ENCODE data around the gene EPB41L2. TPM values are rescaled to one million over a fixed set of nuclear protein-coding genes. Genes with fewer than 3 reads are reported as not detected.
"Not testable (repeated sequence)": the region's sequence is repeated elsewhere in the genome, so short reads cannot be mapped to it uniquely, and the experiment has no call there.

Gene EPB41L2
- total RNA-seq, 1 experiment from 2014 or later = 74.8 TPM

GRCh38 chr6:130943738-130944137, 119.3 kb downstream of the EPB41L2 start:
- CTCF ChIA-PET = no interaction called here
- no TSS peak for BruUV-seq (replicated peaks)
- TF ChIP-seq REST (IDR thresholded peaks at IDR 0.05; ENCODE audit: low read depth) = no peak
- TF ChIP-seq POLR2A (IDR thresholded peaks at IDR 0.05; ENCODE audit: borderline replicate concordance, extremely low read depth, insufficient read depth, insufficient read length) = no peak
- no peak for TF ChIP-seq ZNF274 (IDR thresholded peaks at IDR 0.05; ENCODE audit: low read depth, low read length)
- POLR2A ChIA-PET = no interaction called here
- Histone ChIP-seq H3K79me2 (ENCODE audit: insufficient read depth, low read length) (no peaks in the 10 kb centered on the region), H3K9me3 (ENCODE audit: control insufficient read depth in 1 of 2, insufficient read depth in 1 of 2, low read depth in 1 of 2, low read length in 2 of 2) (no peaks in the 10 kb centered on the region), H3K36me3 (ENCODE audit: control insufficient read depth in 1 of 2, insufficient read depth in 2 of 2, low read length in 2 of 2) (no peaks in the 10 kb centered on the region), H3K4me1 (ENCODE audit: control insufficient read depth in 1 of 2, insufficient read depth in 2 of 2, low read length in 2 of 2) (peaks cover under 1 to 6% of the 10 kb centered on the region in 2 experiments; a peak in 3 of 4 replicates), H3K4me2 (ENCODE audit: low read length) (no peak overlapping the region), H3K4me3 (replicated peaks in 1 of 2; ENCODE audit: low read depth in 1 of 2, low read length in 2 of 2) (no peak overlapping the region), H3K9me2 (ENCODE audit: insufficient read depth) (no peaks in the 10 kb centered on the region), H4K20me1 (ENCODE audit: insufficient read depth) (no peaks in the 10 kb centered on the region), H3K9ac (ENCODE audit: low read length) (no peak overlapping the region), H3K27ac (ENCODE audit: low read depth, low read length) (no peak overlapping the region), H2AFZ (ENCODE audit: low read depth, low read length, poor library complexity, severe bottlenecking) (no peak overlapping the region), H3K27me3 (ENCODE audit: insufficient read depth, low read length) (no peaks in the 10 kb centered on the region)
- intact Hi-C loops (cut with micrococcal nuclease) = no loop called here
- ATAC-seq = no peak
- RAD21 ChIA-PET (ENCODE audit: low non-redundant PET in 1 of 2, low total read pairs in 2 of 2, uncharacterized antibody in 2 of 2, unreplicated experiment in 2 of 2) = no interaction called here
- no peak for DNase-seq (ENCODE audit: low read depth, low spot score)

- peaks cover 9 to 16% of the 10 kb centered on the region in 2 experiments for H3K4me1 ChIP-seq (ENCODE audit: control insufficient read depth in 1 of 2, insufficient read depth in 2 of 2, low read length in 2 of 2)
- H3K4me2 ChIP-seq (ENCODE audit: low read length); DNase-seq (ENCODE audit: low read depth, low spot score); H3K9me2 ChIP-seq (ENCODE audit: insufficient read depth); H3K36me3 ChIP-seq (ENCODE audit: control insufficient read depth in 1 of 2, insufficient read depth in 2 of 2, low read length in 2 of 2); H3K9me3 ChIP-seq (ENCODE audit: control insufficient read depth in 1 of 2, insufficient read depth in 1 of 2, low read depth in 1 of 2, low read length in 2 of 2); H3K79me2 ChIP-seq (ENCODE audit: insufficient read depth, low read length); H4K20me1 ChIP-seq (ENCODE audit: insufficient read depth); H3K27ac ChIP-seq (ENCODE audit: low read depth, low read length); POLR2A ChIA-PET; CTCF ChIA-PET; H2AFZ ChIP-seq (ENCODE audit: low read depth, low read length, poor library complexity, severe bottlenecking); H3K4me3 ChIP-seq (replicated peaks in 1 of 2; ENCODE audit: low read depth in 1 of 2, low read length in 2 of 2); RAD21 ChIA-PET (ENCODE audit: low non-redundant PET in 1 of 2, low total read pairs in 2 of 2, uncharacterized antibody in 2 of 2, unreplicated experiment in 2 of 2); ATAC-seq; H3K27me3 ChIP-seq (ENCODE audit: insufficient read depth, low read length); H3K9ac ChIP-seq (ENCODE audit: low read length); BruUV-seq (replicated peaks); intact Hi-C loops (cut with micrococcal nuclease): not testable (repeated sequence)
Observed at GRCh38 chr6:130942752-130943151, 120.3 kb downstream of the EPB41L2 start.
